H9 (cell line): ENCODE results near the gene PCED1A. TPM values are rescaled to one million over a fixed set of nuclear protein-coding genes. Genes with fewer than 3 reads are reported as not detected.

ENCODE experiments used
- DNase-seq: peaks from one replicate; pipeline ENCODE4 v3.0.0-alpha.2; 2017
- H2AFZ ChIP-seq: one replicate; pipeline ENCODE4 v1.6.1; 2013; ENCODE audit warnings: mild to moderate bottlenecking, low read length, control low read depth, moderate library complexity
- H2AK5ac ChIP-seq: 2 replicates; pipeline ENCODE4 v1.6.1; 2013; ENCODE audit warnings: low read length, control low read depth, mixed read lengths; ENCODE audit not compliant: insufficient read length
- H2BK120ac ChIP-seq: one replicate; pipeline ENCODE4 v1.6.1; 2013; ENCODE audit warnings: low read depth, mild to moderate bottlenecking, low read length, control low read depth, inconsistent platforms; ENCODE audit not compliant: poor library complexity, severe bottlenecking
- H2BK12ac ChIP-seq: 2 replicates; pipeline ENCODE4 v1.6.1; 2013; ENCODE audit warnings: low read length, control low read depth, mixed read lengths, low read depth; ENCODE audit not compliant: insufficient read length
- H2BK15ac ChIP-seq: 2 replicates; pipeline ENCODE4 v1.6.1; 2013; ENCODE audit warnings: low read depth, low read length, control low read depth
- H2BK20ac ChIP-seq: one replicate; pipeline ENCODE4 v1.6.1; 2013; ENCODE audit warnings: low read depth, mild to moderate bottlenecking, low read length, control low read depth, inconsistent platforms; ENCODE audit not compliant: poor library complexity, severe bottlenecking
- H2BK5ac ChIP-seq: 2 replicates; pipeline ENCODE4 v1.6.1; 2013; ENCODE audit warnings: low read length, control low read depth, mixed read lengths; ENCODE audit not compliant: insufficient read length
- H3K14ac ChIP-seq: 2 replicates; pipeline ENCODE4 v1.6.1; 2013; ENCODE audit warnings: low read length, control low read depth; ENCODE audit not compliant: insufficient read depth
- H3K18ac ChIP-seq: 2 replicates; pipeline ENCODE4 v1.6.1; 2013; ENCODE audit warnings: low read depth, mild to moderate bottlenecking, mixed read lengths, low read length, control low read depth; ENCODE audit not compliant: insufficient read length
- H3K23ac ChIP-seq: 2 replicates; pipeline ENCODE4 v1.6.1; 2013; ENCODE audit warnings: low read length, control low read depth, mixed read lengths, low read depth; ENCODE audit not compliant: insufficient read length
- H3K23me2 ChIP-seq: 2 replicates; pipeline ENCODE4 v1.6.1; 2013; ENCODE audit warnings: low read depth, mild to moderate bottlenecking, mixed read lengths, low read length, control low read depth; ENCODE audit not compliant: insufficient read length, poor library complexity, severe bottlenecking
- H3K27ac ChIP-seq: 2 replicates; pipeline ENCODE4 v1.5.1; 2013; ENCODE audit warnings: low read length, control low read depth, mixed read lengths, low read depth; ENCODE audit not compliant: insufficient read length
- H3K27me3 ChIP-seq: 2 replicates; pipeline ENCODE4 v1.6.1; 2013; ENCODE audit warnings: low read length, control low read depth, inconsistent platforms; ENCODE audit not compliant: insufficient read depth
- H3K4ac ChIP-seq: 2 replicates; pipeline ENCODE4 v1.6.1; 2013; ENCODE audit warnings: low read depth, mild to moderate bottlenecking, control low read depth, inconsistent platforms, low read length, moderate library complexity
- H3K4me1 ChIP-seq: 2 replicates; pipeline ENCODE4 v1.6.1; 2013; ENCODE audit warnings: low read length, control low read depth, inconsistent platforms; ENCODE audit not compliant: insufficient read depth
- H3K4me2 ChIP-seq: 2 replicates; pipeline ENCODE4 v1.6.1; 2013; ENCODE audit warnings: low read length, control low read depth, mixed read lengths; ENCODE audit not compliant: insufficient read length, insufficient read depth
- H3K56ac ChIP-seq: 2 replicates; pipeline ENCODE4 v1.6.1; 2013; ENCODE audit warnings: low read depth, mild to moderate bottlenecking, mixed read lengths, low read length, control low read depth; ENCODE audit not compliant: insufficient read length
- H3K79me1 ChIP-seq: 2 replicates; pipeline ENCODE4 v1.6.1; 2013; ENCODE audit warnings: low read depth, mild to moderate bottlenecking, moderate library complexity, low read length, control low read depth, inconsistent platforms; ENCODE audit not compliant: insufficient read depth, poor library complexity, severe bottlenecking
- H3K79me2 ChIP-seq: 2 replicates; pipeline ENCODE4 v1.6.1; 2013; ENCODE audit warnings: low read length, control low read depth, inconsistent platforms; ENCODE audit not compliant: insufficient read depth
- H3K9ac ChIP-seq: 2 replicates; pipeline ENCODE4 v1.6.1; 2013; ENCODE audit warnings: low read length, control low read depth, mixed read lengths; ENCODE audit not compliant: insufficient read length; ENCODE audit errors: extremely low read depth
- H3K9me3 ChIP-seq: one replicate; pipeline ENCODE4 v1.6.1; 2013; ENCODE audit warnings: low read depth, low read length, inconsistent platforms; ENCODE audit not compliant: control insufficient read depth
- H3T11ph ChIP-seq: one replicate; pipeline ENCODE4 v1.6.1; 2013; ENCODE audit warnings: mild to moderate bottlenecking, low read length, control low read depth, inconsistent platforms
- H4K20me1 ChIP-seq: one replicate; pipeline ENCODE4 v1.6.1; 2013; ENCODE audit not compliant: control insufficient read depth, insufficient read length, insufficient read depth
- H4K5ac ChIP-seq: 2 replicates; pipeline ENCODE4 v1.6.1; 2013; ENCODE audit warnings: low read depth, mild to moderate bottlenecking, mixed read lengths, low read length, control low read depth; ENCODE audit not compliant: insufficient read length
- H4K8ac ChIP-seq: replicated peaks from 2 replicates; pipeline ENCODE4 v1.6.1; 2013; ENCODE audit warnings: low read length, control low read depth, mixed read lengths, low read depth; ENCODE audit not compliant: insufficient read length
- H4K91ac ChIP-seq: 2 replicates; pipeline ENCODE4 v1.6.1; 2013; ENCODE audit warnings: low read depth, mild to moderate bottlenecking, moderate library complexity, mixed read lengths, low read length, control low read depth; ENCODE audit not compliant: insufficient read length
- H3K27ac Mint-ChIP-seq, 3 experiments: 2 replicates in 2 of 3; 3 replicates in 1 of 3; pipeline ENCODE4 v1.8.0; 2020 to 2021; ENCODE audit warnings: mixed read lengths in 3 of 3, mild to moderate bottlenecking in 1 of 3, moderate library complexity in 1 of 3
- H3K27me3 Mint-ChIP-seq: 2 replicates; pipeline ENCODE4 v1.8.0; 2021; ENCODE audit warnings: low read depth, mild to moderate bottlenecking, moderate library complexity, mixed read lengths
- H3K36me3 Mint-ChIP-seq, 3 experiments: 2 replicates in 2 of 3; 3 replicates in 1 of 3; pipeline ENCODE4 v1.8.0; 2020 to 2021; ENCODE audit warnings: low read depth in 3 of 3, mixed read lengths in 3 of 3; ENCODE audit not compliant: insufficient read depth in 1 of 3
- H3K4me1 Mint-ChIP-seq, 2 experiments: 2 replicates each; pipeline ENCODE4 v1.8.0; 2020; ENCODE audit warnings: mixed read lengths in 2 of 2
- H3K4me3 Mint-ChIP-seq, 2 experiments: 2 replicates in 1 of 2; 3 replicates in 1 of 2; pipeline ENCODE4 v1.8.0; 2020 to 2021; ENCODE audit warnings: mild to moderate bottlenecking in 2 of 2, mixed read lengths in 2 of 2, moderate library complexity in 1 of 2
- H3K9me3 Mint-ChIP-seq, 2 experiments: 2 replicates in 1 of 2; 3 replicates in 1 of 2; pipeline ENCODE4 v1.8.0; 2020; ENCODE audit warnings: mild to moderate bottlenecking in 2 of 2, mixed read lengths in 2 of 2, moderate library complexity in 1 of 2
- CTCF ChIP-seq: fragments of 200-600 bp; sonication (generic); conservative IDR thresholded peaks from 3 replicates; pipeline ENCODE4 v1.8.0; 2021; ENCODE audit warnings: antibody characterized with exemption, mild to moderate bottlenecking
- WGBS: extraction: QIAGEN DNeasy Blood & Tissue Kit; methylation state at CpG from one replicate; pipeline ENCODE4 v1.1.7; 2013; ENCODE audit warnings: missing lambda C conversion rate, low lambda C conversion rate, mixed read lengths; ENCODE audit not compliant: insufficient read length; ENCODE audit errors: extremely low coverage; 5-methylcytosine and 5-hydroxymethylcytosine counted together
- total RNA-seq: library from RNA; stranded (reverse); gene quantifications from 2 replicates; pipeline ENCODE4 v1.2.1, GENCODE V29; 2021

Gene PCED1A
- total RNA-seq, 1 experiment from 2014 or later = 30.8 TPM

GRCh38 chr20:2849529-2849928 lies 9.1 kb upstream of the PCED1A start:
- no peak overlapping the region for H2BK120ac ChIP-seq
- H3K27ac Mint-ChIP-seq = no peak overlapping the region

More at GRCh38 chr20:2849529-2849928, 9.1 kb upstream of the PCED1A start:
- Histone ChIP-seq H3T11ph (no peak overlapping the region), H4K20me1 (no peaks in the 10 kb centered on the region), H3K23ac (no peak overlapping the region), H3K4me2 (no peak overlapping the region), H3K9ac (no peak overlapping the region), H3K23me2 (no peaks in the 10 kb centered on the region), H3K79me2 (no peaks in the 10 kb centered on the region), H3K4me1 (no peaks in the 10 kb centered on the region), H2BK12ac (no peak overlapping the region), H3K27ac (no peak overlapping the region), H4K91ac (no peak overlapping the region), H4K5ac (no peak overlapping the region), H2BK5ac (no peak overlapping the region), H2AFZ (no peak overlapping the region), H3K18ac (no peak overlapping the region), H3K56ac (no peak overlapping the region), H2BK15ac (no peak overlapping the region), H3K79me1 (no peaks in the 10 kb centered on the region), H2AK5ac (no peak overlapping the region), H3K14ac (no peak overlapping the region), H4K8ac (no peak overlapping the region), H3K4ac (no peak overlapping the region), H3K27me3 (no peaks in the 10 kb centered on the region), H3K9me3 (no peaks in the 10 kb centered on the region), H2BK20ac (no peak overlapping the region)
- Mint-ChIP-seq H3K4me1 (peaks cover 3% of the 10 kb centered on the region in 2 experiments), H3K4me3 (no peak overlapping the region), H3K27me3 (no peaks in the 10 kb centered on the region; the same call in 1 of the 2 replicates), H3K9me3 (no peaks in the 10 kb centered on the region; a peak in 1 of 5 replicates), H3K36me3 (no peaks in the 10 kb centered on the region)
- TF ChIP-seq CTCF = no peak
- WGBS = no CpG with 5 or more reads among the region's 4 CpGs
- DNase-seq = no peak
